HepG2 (cell line): ENCODE results near the gene IL1R1. TPM values are rescaled to one million over a fixed set of nuclear protein-coding genes. Genes with fewer than 3 reads are reported as not detected.

Experiments used
- ATAC-seq: fragments of 200-7000 bp; cut with Tn5 transposase; 3 replicates; pipeline ENCODE4 v1.9.1; 2020; ENCODE audit warnings: mild to moderate bottlenecking, moderate library complexity
- BruUV-seq: library from RNA; stranded (reverse); fragments of 400-500 nt; replicated peaks from 2 replicates; lab custom pipeline; 2021; lab: Mats Ljungman, UMichigan
- CTCF ChIA-PET: fragments of 300-600 bp; formaldehyde crosslinking; extraction: SDS; loops from one replicate; lab custom pipeline; 2021; ENCODE audit warnings: low total read pairs, inconsistent platforms, low intra/inter-chr PET ratio; lab: Yijun Ruan, JAX
- POLR2A ChIA-PET: fragments of 350-600 bp; sonication (Branson Sonifier 250); formaldehyde crosslinking; loops from one replicate; lab custom pipeline; 2020; ENCODE audit warnings: antibody characterized with exemption, inconsistent platforms; lab: Yijun Ruan, JAX
- DNase-seq: peaks from one replicate; pipeline ENCODE4 v3.0.0-alpha.2; 2015; ENCODE audit warnings: low spot score
- FAIRE-seq: peaks from 3 replicates; lab custom pipeline; 2011; peaks lifted over from hg19 to GRCh38; lab: Jason Lieb, UNC
- H2AFZ ChIP-seq: one replicate; pipeline ENCODE4 v1.6.1; 2011; ENCODE audit warnings: low read length, inconsistent platforms
- H3K27ac ChIP-seq: fragments of 300-600 bp; 3 replicates; pipeline ENCODE4 v1.8.0; 2011; ENCODE audit warnings: mixed run types, mild to moderate bottlenecking, mixed read lengths, low read length, inconsistent platforms; ENCODE audit not compliant: insufficient read depth; ENCODE audit errors: extremely low read length
- H3K27me3 ChIP-seq, 2 experiments: fragments of 200-600 bp in 1 of 2; 2 replicates in 1 of 2; 3 replicates in 1 of 2; pipeline versions ENCODE4 v1.6.0 to v1.8.0; 2011; ENCODE audit warnings: low read length in 2 of 2, mild to moderate bottlenecking in 2 of 2, moderate library complexity in 2 of 2, inconsistent platforms in 1 of 2; ENCODE audit not compliant: insufficient read depth in 2 of 2, control insufficient read depth in 1 of 2
- H3K36me3 ChIP-seq, 2 experiments: fragments of 200-600 bp in 1 of 2; replicated peaks in 1 of 2; 2 replicates in 1 of 2; 3 replicates in 1 of 2; pipeline versions ENCODE4 v1.5.1 to v1.8.0; 2011; ENCODE audit warnings: low read length in 2 of 2, inconsistent platforms in 1 of 2; ENCODE audit not compliant: insufficient read depth in 2 of 2, control insufficient read depth in 1 of 2
- H3K4me1 ChIP-seq: 2 replicates; pipeline ENCODE4 v1.5.1; 2012; ENCODE audit warnings: low read length, inconsistent platforms; ENCODE audit not compliant: insufficient read depth
- H3K4me2 ChIP-seq: 2 replicates; pipeline ENCODE4 v1.6.0; 2011; ENCODE audit warnings: low read depth, low read length, inconsistent platforms
- H3K4me3 ChIP-seq, 3 experiments: fragments of 200-600 bp in 1 of 3; sonication (generic), shearing (Covaris generic) in 1 of 3; replicated peaks in 1 of 3; 2 replicates each; pipeline ENCODE4 v1.5.1; 2011 to 2016; ENCODE audit warnings: low read length in 3 of 3, inconsistent platforms in 2 of 3, low read depth in 2 of 3, mild to moderate bottlenecking in 2 of 3, control low read depth in 1 of 3, mixed read lengths in 1 of 3; ENCODE audit not compliant: insufficient read depth in 1 of 3
- H3K79me2 ChIP-seq: one replicate; pipeline ENCODE4 v1.6.1; 2011; ENCODE audit warnings: low read length, inconsistent platforms; ENCODE audit not compliant: insufficient read depth
- H3K9ac ChIP-seq: 2 replicates; pipeline ENCODE4 v1.6.0; 2011; ENCODE audit warnings: mild to moderate bottlenecking, low read depth, low read length, inconsistent platforms; ENCODE audit not compliant: insufficient read depth
- H3K9me3 ChIP-seq: 2 replicates; pipeline ENCODE4 v1.5.1; 2012; ENCODE audit warnings: mild to moderate bottlenecking, low read length
- H4K20me1 ChIP-seq: 2 replicates; pipeline ENCODE4 v1.6.0; 2011; ENCODE audit warnings: inconsistent platforms, mild to moderate bottlenecking, low read length, moderate library complexity; ENCODE audit not compliant: insufficient read depth
- ADNP ChIP-seq: sonication (generic); formaldehyde crosslinking; IDR thresholded peaks from 2 replicates; pipeline ENCODE4 v1.4.0; 2020; ENCODE audit warnings: missing genetic modification reagents
- EEA1 ChIP-seq: sonication (generic); formaldehyde crosslinking; IDR thresholded peaks from 2 replicates; pipeline ENCODE4 v1.5.1; 2020; ENCODE audit warnings: mild to moderate bottlenecking, missing genetic modification reagents, borderline replicate concordance
- FOXA1 ChIP-seq, 2 experiments: fragments of 450-650 bp in 1 of 2; sonication (generic) in 1 of 2; formaldehyde crosslinking in 1 of 2; IDR thresholded peaks; 2 replicates each; pipeline versions ENCODE4 v1.4.0 to v1.6.1; 2016 to 2020; ENCODE audit warnings: missing genetic modification reagents in 1 of 2
- HCFC1 ChIP-seq: fragments of 150-350 bp; IDR thresholded peaks from 2 replicates; pipeline ENCODE4 v1.6.1; 2014; ENCODE audit warnings: low read depth, low read length
- HHEX ChIP-seq: IDR thresholded peaks from 2 replicates; pipeline ENCODE4 v1.6.1; 2016; ENCODE audit warnings: control low read depth
- JDP2 ChIP-seq: sonication (generic); formaldehyde crosslinking; IDR thresholded peaks from 2 replicates; pipeline ENCODE4 v1.8.1; 2022; ENCODE audit warnings: missing genetic modification reagents, borderline replicate concordance
- KLF13 ChIP-seq: sonication (generic); formaldehyde crosslinking; IDR thresholded peaks from 2 replicates; pipeline ENCODE4 v1.4.0; 2020; ENCODE audit warnings: mild to moderate bottlenecking, missing genetic modification reagents
- KLF9 ChIP-seq: IDR thresholded peaks from 2 replicates; pipeline ENCODE4 v1.6.1; 2016; ENCODE audit warnings: low read depth
- NRL ChIP-seq: sonication (generic); formaldehyde crosslinking; IDR thresholded peaks from 2 replicates; pipeline ENCODE4 v1.5.0; 2020; ENCODE audit warnings: missing genetic modification reagents, mild to moderate bottlenecking, moderate library complexity, borderline replicate concordance
- RFX5 ChIP-seq: IDR thresholded peaks from 2 replicates; pipeline ENCODE4 v1.6.1; 2011; ENCODE audit warnings: low read depth, low read length, improper control_type of control experiment
- ZNF160 ChIP-seq: sonication (generic); formaldehyde crosslinking; IDR thresholded peaks from 2 replicates; pipeline ENCODE4 v1.8.0; 2022; ENCODE audit warnings: mild to moderate bottlenecking, inconsistent platforms, missing genetic modification reagents
- ZNF484 ChIP-seq: sonication (generic); formaldehyde crosslinking; IDR thresholded peaks from 2 replicates; pipeline ENCODE4 v1.5.1; 2020; ENCODE audit warnings: mild to moderate bottlenecking, low read depth, missing genetic modification reagents, borderline replicate concordance
- ZNF547 ChIP-seq: sonication (generic); formaldehyde crosslinking; IDR thresholded peaks from 2 replicates; pipeline ENCODE4 v1.5.1; 2020; ENCODE audit warnings: mild to moderate bottlenecking, missing genetic modification reagents
- WGBS: methylation state at CpG from one replicate; pipeline ENCODE4 v1.1.6; 2017; ENCODE audit warnings: low lambda C conversion rate; 5-methylcytosine and 5-hydroxymethylcytosine counted together
- in situ Hi-C: cut with HindIII; loops from 2 replicates; pipeline ENCODE4 v1.10.0; 2017; ENCODE audit warnings: low pct_unique_long_range_greater_than_20kb; ENCODE audit not compliant: extremely low pct_ligation_motif_present
- intact Hi-C: fragments of 100-400 bp; cut with micrococcal nuclease; formaldehyde crosslinking; loops from one replicate; pipeline ENCODE4 v1.10.0; 2022; ENCODE audit not compliant: unreplicated experiment
- polyA plus RNA-seq, 8 experiments: library from polyadenylated mRNA; depleted of rRNA in 3 of 8; stranded (reverse) in 7 of 8; unstranded in 1 of 8; fragments of >200 nt; fragmentation: Illumina TruSeq in 4 of 8; extraction: Trizol in 4 of 8; gene quantifications; 2 replicates each; pipeline versions ENCODE4 v1.2.1 to v1.2.3, GENCODE V29; 2011 to 2016; ENCODE audit warnings: low read depth in 4 of 8, missing spikeins in 1 of 8, mixed read lengths in 1 of 8; ENCODE audit not compliant: insufficient read depth in 1 of 8
- total RNA-seq, 5 experiments: library from RNA; depleted of rRNA; stranded (reverse); fragments of >200 nt; fragmentation: Illumina TruSeq; extraction: Trizol; gene quantifications; 2 replicates each; pipeline ENCODE4 v1.2.3, GENCODE V29; 2016; ENCODE audit warnings: low read depth in 1 of 5
- TF ChIP-seq, protein P1 (sequence below): IDR thresholded peaks from 2 replicates; pipeline ENCODE4 v1.6.1; 2016; ENCODE audit warnings: missing compliant biosample characterization, missing genetic modification reagents, borderline replicate concordance
- TF ChIP-seq, protein P2 (sequence below): sonication (generic); formaldehyde crosslinking; IDR thresholded peaks from 2 replicates; pipeline ENCODE4 v1.5.0; 2020; ENCODE audit warnings: mild to moderate bottlenecking, missing genetic modification reagents
- TF ChIP-seq, protein P3 (sequence below): sonication (generic); formaldehyde crosslinking; IDR thresholded peaks from 2 replicates; pipeline ENCODE4 v1.4.0; 2020; ENCODE audit warnings: missing genetic modification reagents, borderline replicate concordance

The IL1R1 gene
- total and polyA plus RNA-seq, 2 of the 13 experiments (the other 11 are each of a cell fraction or from before 2014, with no cell fraction given) = 38.0 to 93.1 TPM

DNA sequence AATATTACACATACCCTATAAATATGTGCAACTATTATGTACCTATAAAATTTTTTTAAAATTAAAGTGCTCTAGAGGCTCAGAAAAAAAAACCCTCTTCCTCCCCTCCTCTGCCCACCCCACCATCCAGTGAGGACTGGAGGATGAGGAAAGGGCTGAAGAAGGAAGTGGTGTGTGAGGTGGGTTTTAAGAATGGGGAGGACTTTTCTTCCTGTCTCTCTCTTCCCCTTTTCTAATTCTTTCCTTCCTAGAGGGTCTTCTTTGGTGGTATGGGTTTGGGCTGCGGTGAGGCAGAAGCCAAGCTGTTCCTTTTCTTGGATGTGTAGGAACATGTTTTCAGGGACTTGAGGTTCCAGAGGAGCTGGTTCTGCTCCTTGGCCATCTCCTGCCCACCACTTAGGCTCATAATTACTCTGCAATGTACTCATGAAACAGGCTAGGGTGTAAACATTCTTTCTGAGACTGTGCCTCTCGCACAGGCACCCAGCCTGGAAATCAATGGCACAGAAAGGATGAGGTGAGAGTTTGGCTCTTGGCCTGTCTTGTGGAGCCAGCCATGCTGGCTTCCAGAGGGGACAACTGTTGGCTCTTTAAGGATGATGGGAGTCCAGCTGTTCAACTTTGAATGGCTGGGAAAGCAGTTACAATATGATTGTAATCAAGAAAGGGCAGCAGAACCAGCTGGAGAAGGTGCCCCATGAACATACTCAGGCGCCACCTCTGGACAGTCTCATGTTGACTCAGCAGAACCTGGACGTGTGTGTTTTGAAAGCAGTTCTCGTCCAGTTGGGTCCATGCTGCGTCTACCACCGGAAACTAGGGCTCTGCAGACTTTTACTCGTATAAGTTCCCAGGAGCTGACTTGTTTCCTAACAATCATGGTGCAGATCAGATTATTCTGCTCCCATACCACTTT lies 82.5 kb downstream of the IL1R1 start:
- Histone ChIP-seq H2AFZ (peak overlapping the region; percentile 77), H3K9ac (no peak overlapping the region), H4K20me1 (no peaks in the 10 kb centered on the region), H3K36me3 (no peaks in the 10 kb centered on the region), H3K4me2 (peak overlapping the region; percentile 56), H3K79me2 (no peaks in the 10 kb centered on the region), H3K9me3 (no peaks in the 10 kb centered on the region), H3K4me3 (peak overlapping the region in 1 of 3 experiments; percentile 17; a peak in 1 of 6 replicates), H3K27ac (no peak overlapping the region), H3K27me3 (peaks cover 0 to 9% of the 10 kb centered on the region in 2 experiments; a peak in 2 of 5 replicates), H3K4me1 (peaks cover 42% of the 10 kb centered on the region)
- BruUV-seq = no TSS peak
- ChIA-PET POLR2A (no interaction called here), CTCF (no interaction called here)
- 29% methylated on average over 8 of the region's 8 CpGs for WGBS
- intact Hi-C loops (no loop called here), in situ Hi-C loops (no loop called here)
- peak; percentile 60 for DNase-seq
- no peak for FAIRE-seq
- peak; percentile 78 for ATAC-seq
- TF ChIP-seq ZNF484 (CRISPR knock-in tag) (no peak), KLF9 (CRISPR knock-in tag) (no peak), HCFC1 (no peak), ZNF547 (CRISPR knock-in tag) (no peak), NRL (CRISPR knock-in tag) (no peak), ZNF160 (CRISPR knock-in tag) (no peak), RFX5 (no peak), KLF13 (CRISPR knock-in tag) (no peak), FOXA1 (IDR thresholded peaks at IDR 0.05) (no peak), FOXA1 (CRISPR knock-in tag; IDR thresholded peaks at IDR 0.05) (peak; percentile 87), JDP2 (CRISPR knock-in tag) (no peak), EEA1 (CRISPR knock-in tag) (no peak), ADNP (no peak), HHEX (no peak)
- TF ChIP-seq, protein P1, sequence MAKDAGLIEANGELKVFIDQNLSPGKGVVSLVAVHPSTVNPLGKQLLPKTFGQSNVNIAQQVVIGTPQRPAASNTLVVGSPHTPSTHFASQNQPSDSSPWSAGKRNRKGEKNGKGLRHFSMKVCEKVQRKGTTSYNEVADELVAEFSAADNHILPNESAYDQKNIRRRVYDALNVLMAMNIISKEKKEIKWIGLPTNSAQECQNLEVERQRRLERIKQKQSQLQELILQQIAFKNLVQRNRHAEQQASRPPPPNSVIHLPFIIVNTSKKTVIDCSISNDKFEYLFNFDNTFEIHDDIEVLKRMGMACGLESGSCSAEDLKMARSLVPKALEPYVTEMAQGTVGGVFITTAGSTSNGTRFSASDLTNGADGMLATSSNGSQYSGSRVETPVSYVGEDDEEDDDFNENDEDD (CRISPR knock-in tag) = no peak
- TF ChIP-seq, protein P2, sequence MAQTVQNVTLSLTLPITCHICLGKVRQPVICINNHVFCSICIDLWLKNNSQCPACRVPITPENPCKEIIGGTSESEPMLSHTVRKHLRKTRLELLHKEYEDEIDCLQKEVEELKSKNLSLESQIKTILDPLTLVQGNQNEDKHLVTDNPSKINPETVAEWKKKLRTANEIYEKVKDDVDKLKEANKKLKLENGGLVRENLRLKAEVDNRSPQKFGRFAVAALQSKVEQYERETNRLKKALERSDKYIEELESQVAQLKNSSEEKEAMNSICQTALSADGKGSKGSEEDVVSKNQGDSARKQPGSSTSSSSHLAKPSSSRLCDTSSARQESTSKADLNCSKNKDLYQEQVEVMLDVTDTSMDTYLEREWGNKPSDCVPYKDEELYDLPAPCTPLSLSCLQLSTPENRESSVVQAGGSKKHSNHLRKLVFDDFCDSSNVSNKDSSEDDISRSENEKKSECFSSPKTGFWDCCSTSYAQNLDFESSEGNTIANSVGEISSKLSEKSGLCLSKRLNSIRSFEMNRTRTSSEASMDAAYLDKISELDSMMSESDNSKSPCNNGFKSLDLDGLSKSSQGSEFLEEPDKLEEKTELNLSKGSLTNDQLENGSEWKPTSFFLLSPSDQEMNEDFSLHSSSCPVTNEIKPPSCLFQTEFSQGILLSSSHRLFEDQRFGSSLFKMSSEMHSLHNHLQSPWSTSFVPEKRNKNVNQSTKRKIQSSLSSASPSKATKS (CRISPR knock-in tag) = no peak
- TF ChIP-seq, protein P3, sequence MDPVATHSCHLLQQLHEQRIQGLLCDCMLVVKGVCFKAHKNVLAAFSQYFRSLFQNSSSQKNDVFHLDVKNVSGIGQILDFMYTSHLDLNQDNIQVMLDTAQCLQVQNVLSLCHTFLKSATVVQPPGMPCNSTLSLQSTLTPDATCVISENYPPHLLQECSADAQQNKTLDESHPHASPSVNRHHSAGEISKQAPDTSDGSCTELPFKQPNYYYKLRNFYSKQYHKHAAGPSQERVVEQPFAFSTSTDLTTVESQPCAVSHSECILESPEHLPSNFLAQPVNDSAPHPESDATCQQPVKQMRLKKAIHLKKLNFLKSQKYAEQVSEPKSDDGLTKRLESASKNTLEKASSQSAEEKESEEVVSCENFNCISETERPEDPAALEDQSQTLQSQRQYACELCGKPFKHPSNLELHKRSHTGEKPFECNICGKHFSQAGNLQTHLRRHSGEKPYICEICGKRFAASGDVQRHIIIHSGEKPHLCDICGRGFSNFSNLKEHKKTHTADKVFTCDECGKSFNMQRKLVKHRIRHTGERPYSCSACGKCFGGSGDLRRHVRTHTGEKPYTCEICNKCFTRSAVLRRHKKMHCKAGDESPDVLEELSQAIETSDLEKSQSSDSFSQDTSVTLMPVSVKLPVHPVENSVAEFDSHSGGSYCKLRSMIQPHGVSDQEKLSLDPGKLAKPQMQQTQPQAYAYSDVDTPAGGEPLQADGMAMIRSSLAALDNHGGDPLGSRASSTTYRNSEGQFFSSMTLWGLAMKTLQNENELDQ = no peak
